ENCODE measurements around the gene TBC1D1.

TBC1D1 gene

GRCh38 chr4:37905533-37906169, 14.8 kb downstream of the TBC1D1 start:
- Histone ChIP-seq H3K9me2 (ENCODE audit: low read depth, low read length) (no peaks in the 10 kb centered on the region), H3K4me3 (ENCODE audit: low read depth, low read length, poor library complexity, severe bottlenecking) (no peak overlapping the region), H3K27me3 (ENCODE audit: insufficient read depth, low read length) (no peaks in the 10 kb centered on the region), H3K79me2 (ENCODE audit: insufficient read depth, low read length) (peaks cover 26% of the 10 kb centered on the region), H2AFZ (ENCODE audit: low read length) (no peak overlapping the region), H3K36me3 (ENCODE audit: insufficient read depth, low read length) (peaks cover 45% of the 10 kb centered on the region), H3K4me2 (ENCODE audit: low read length) (no peak overlapping the region), H4K20me1 (ENCODE audit: insufficient read depth, low read length) (no peaks in the 10 kb centered on the region), H3F3A (ENCODE audit: insufficient read depth, low read length) (no peaks in the 10 kb centered on the region), H3K9me3 (ENCODE audit: low read length) (no peaks in the 10 kb centered on the region), H3K27ac (ENCODE audit: low read depth, low read length, poor library complexity, severe bottlenecking) (no peak overlapping the region), H3K4me1 (ENCODE audit: insufficient read depth, low read length, severe bottlenecking) (no peaks in the 10 kb centered on the region), H3K9ac (ENCODE audit: low read length) (no peak overlapping the region)
- TF ChIP-seq EZH2 (IDR thresholded peaks at IDR 0.05; ENCODE audit: borderline replicate concordance, low read length) (no peak), CTCF (IDR thresholded peaks at IDR 0.05; ENCODE audit: low read length) (no peak)

GRCh38 chr4:37908488-37909331, 17.8 kb downstream of the TBC1D1 start:
- no peaks in the 10 kb centered on the region for H3K9me2 ChIP-seq (ENCODE audit: low read depth, low read length)
- no peaks in the 10 kb centered on the region for H3K4me1 ChIP-seq (ENCODE audit: insufficient read depth, low read length, severe bottlenecking)
- no peak overlapping the region for H2AFZ ChIP-seq (ENCODE audit: low read length)
- no peak for TF ChIP-seq CTCF (IDR thresholded peaks at IDR 0.05; ENCODE audit: low read length)
- no peak for TF ChIP-seq EZH2 (IDR thresholded peaks at IDR 0.05; ENCODE audit: borderline replicate concordance, low read length)
- peaks cover 26% of the 10 kb centered on the region for H3K79me2 ChIP-seq (ENCODE audit: insufficient read depth, low read length)
- H3K9ac ChIP-seq (ENCODE audit: low read length) = no peak overlapping the region
- no peak overlapping the region for H3K27ac ChIP-seq (ENCODE audit: low read depth, low read length, poor library complexity, severe bottlenecking)
- peaks cover 29% of the 10 kb centered on the region for H3K36me3 ChIP-seq (ENCODE audit: insufficient read depth, low read length)
- no peaks in the 10 kb centered on the region for H3K27me3 ChIP-seq (ENCODE audit: insufficient read depth, low read length)
- no peaks in the 10 kb centered on the region for H4K20me1 ChIP-seq (ENCODE audit: insufficient read depth, low read length)
- H3K9me3 ChIP-seq (ENCODE audit: low read length) = no peaks in the 10 kb centered on the region
- H3K4me3 ChIP-seq (ENCODE audit: low read depth, low read length, poor library complexity, severe bottlenecking) = no peak overlapping the region
- H3F3A ChIP-seq (ENCODE audit: insufficient read depth, low read length) = no peaks in the 10 kb centered on the region
- no peak overlapping the region for H3K4me2 ChIP-seq (ENCODE audit: low read length)

- Histone ChIP-seq H3K4me2 (ENCODE audit: low read length) (no peak overlapping the region), H3K79me2 (ENCODE audit: insufficient read depth, low read length) (peaks cover 24% of the 10 kb centered on the region), H3K36me3 (ENCODE audit: insufficient read depth, low read length) (peaks cover 22% of the 10 kb centered on the region), H4K20me1 (ENCODE audit: insufficient read depth, low read length) (no peaks in the 10 kb centered on the region), H3K9ac (ENCODE audit: low read length) (no peak overlapping the region), H3K9me2 (ENCODE audit: low read depth, low read length) (no peaks in the 10 kb centered on the region), H3F3A (ENCODE audit: insufficient read depth, low read length) (no peaks in the 10 kb centered on the region), H3K27me3 (ENCODE audit: insufficient read depth, low read length) (no peaks in the 10 kb centered on the region), H3K4me1 (ENCODE audit: insufficient read depth, low read length, severe bottlenecking) (no peaks in the 10 kb centered on the region), H3K27ac (ENCODE audit: low read depth, low read length, poor library complexity, severe bottlenecking) (no peak overlapping the region), H3K9me3 (ENCODE audit: low read length) (no peaks in the 10 kb centered on the region), H3K4me3 (ENCODE audit: low read depth, low read length, poor library complexity, severe bottlenecking) (no peak overlapping the region), H2AFZ (ENCODE audit: low read length) (no peak overlapping the region)
- TF ChIP-seq EZH2 (IDR thresholded peaks at IDR 0.05; ENCODE audit: borderline replicate concordance, low read length) = no peak
- no peak for TF ChIP-seq CTCF (IDR thresholded peaks at IDR 0.05; ENCODE audit: low read length)
Measured at GRCh38 chr4:37909332-37910090, 18.6 kb downstream of the TBC1D1 start.
